ENCODE data around the gene MTMR3. TPM values are rescaled to one million over a fixed set of nuclear protein-coding genes. Genes with fewer than 3 reads are reported as not detected.

The MTMR3 gene
- polyA plus RNA-seq, 2 of the 4 experiments (the other 2 are of a cell fraction) = 7.4 to 18.8 TPM

DNA sequence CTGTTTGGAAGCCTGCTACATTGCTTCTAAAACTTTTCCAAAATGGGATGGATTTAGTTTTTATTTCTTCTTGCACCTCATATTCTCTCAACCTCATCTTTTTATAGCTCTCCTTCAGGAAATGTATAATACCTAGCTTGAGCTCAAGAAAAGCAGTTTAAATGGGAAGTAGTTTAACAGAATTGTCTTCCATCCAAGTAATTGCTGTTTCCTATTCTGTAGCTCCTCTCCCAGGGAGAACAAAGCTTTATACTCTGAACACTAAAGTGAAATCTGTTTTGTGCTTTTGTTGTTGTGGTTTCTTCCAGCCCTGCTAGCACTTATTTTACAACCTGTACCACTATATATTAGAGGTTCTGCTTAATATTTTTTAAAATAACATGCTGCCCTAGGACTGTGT, 114.1 kb downstream of the MTMR3 start:
- POLR2A ChIA-PET = no interaction called here
- TF ChIP-seq PHF8 (IDR thresholded peaks at IDR 0.05; ENCODE audit: borderline replicate concordance, low read depth) (no peak), TP53 (CRISPR knock-in tag; IDR thresholded peaks at IDR 0.05) (no peak), CBX8 (IDR thresholded peaks at IDR 0.05) (no peak), FOXS1 (CRISPR knock-in tag; IDR thresholded peaks at IDR 0.05) (no peak), KDM1A (IDR thresholded peaks at IDR 0.05; ENCODE audit: low read depth) (no peak), TFCP2L1 (CRISPR knock-in tag; IDR thresholded peaks at IDR 0.05) (no peak), FOSB (CRISPR knock-in tag; IDR thresholded peaks at IDR 0.05) (no peak), ZFP36 (IDR thresholded peaks at IDR 0.05; ENCODE audit: borderline replicate concordance, partially characterized antibody) (no peak), EHF (CRISPR knock-in tag; IDR thresholded peaks at IDR 0.05) (no peak), NFE2L2 (conservative IDR thresholded peaks at IDR 0.05; ENCODE audit: low read length) (no peak), HDAC2 (IDR thresholded peaks at IDR 0.05) (no peak), HOXB13 (CRISPR knock-in tag; IDR thresholded peaks at IDR 0.05; ENCODE audit: low read depth) (no peak)
- TF ChIP-seq, protein P1, sequence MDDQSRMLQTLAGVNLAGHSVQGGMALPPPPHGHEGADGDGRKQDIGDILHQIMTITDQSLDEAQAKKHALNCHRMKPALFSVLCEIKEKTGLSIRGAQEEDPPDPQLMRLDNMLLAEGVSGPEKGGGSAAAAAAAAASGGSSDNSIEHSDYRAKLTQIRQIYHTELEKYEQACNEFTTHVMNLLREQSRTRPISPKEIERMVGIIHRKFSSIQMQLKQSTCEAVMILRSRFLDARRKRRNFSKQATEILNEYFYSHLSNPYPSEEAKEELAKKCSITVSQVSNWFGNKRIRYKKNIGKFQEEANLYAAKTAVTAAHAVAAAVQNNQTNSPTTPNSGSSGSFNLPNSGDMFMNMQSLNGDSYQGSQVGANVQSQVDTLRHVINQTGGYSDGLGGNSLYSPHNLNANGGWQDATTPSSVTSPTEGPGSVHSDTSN (IDR thresholded peaks at IDR 0.05) = no peak
- TF ChIP-seq, protein P2, sequence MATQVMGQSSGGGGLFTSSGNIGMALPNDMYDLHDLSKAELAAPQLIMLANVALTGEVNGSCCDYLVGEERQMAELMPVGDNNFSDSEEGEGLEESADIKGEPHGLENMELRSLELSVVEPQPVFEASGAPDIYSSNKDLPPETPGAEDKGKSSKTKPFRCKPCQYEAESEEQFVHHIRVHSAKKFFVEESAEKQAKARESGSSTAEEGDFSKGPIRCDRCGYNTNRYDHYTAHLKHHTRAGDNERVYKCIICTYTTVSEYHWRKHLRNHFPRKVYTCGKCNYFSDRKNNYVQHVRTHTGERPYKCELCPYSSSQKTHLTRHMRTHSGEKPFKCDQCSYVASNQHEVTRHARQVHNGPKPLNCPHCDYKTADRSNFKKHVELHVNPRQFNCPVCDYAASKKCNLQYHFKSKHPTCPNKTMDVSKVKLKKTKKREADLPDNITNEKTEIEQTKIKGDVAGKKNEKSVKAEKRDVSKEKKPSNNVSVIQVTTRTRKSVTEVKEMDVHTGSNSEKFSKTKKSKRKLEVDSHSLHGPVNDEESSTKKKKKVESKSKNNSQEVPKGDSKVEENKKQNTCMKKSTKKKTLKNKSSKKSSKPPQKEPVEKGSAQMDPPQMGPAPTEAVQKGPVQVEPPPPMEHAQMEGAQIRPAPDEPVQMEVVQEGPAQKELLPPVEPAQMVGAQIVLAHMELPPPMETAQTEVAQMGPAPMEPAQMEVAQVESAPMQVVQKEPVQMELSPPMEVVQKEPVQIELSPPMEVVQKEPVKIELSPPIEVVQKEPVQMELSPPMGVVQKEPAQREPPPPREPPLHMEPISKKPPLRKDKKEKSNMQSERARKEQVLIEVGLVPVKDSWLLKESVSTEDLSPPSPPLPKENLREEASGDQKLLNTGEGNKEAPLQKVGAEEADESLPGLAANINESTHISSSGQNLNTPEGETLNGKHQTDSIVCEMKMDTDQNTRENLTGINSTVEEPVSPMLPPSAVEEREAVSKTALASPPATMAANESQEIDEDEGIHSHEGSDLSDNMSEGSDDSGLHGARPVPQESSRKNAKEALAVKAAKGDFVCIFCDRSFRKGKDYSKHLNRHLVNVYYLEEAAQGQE (IDR thresholded peaks at IDR 0.05) = no peak
- TF ChIP-seq, protein P3, sequence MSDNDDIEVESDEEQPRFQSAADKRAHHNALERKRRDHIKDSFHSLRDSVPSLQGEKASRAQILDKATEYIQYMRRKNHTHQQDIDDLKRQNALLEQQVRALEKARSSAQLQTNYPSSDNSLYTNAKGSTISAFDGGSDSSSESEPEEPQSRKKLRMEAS (IDR thresholded peaks at IDR 0.05) = no peak
- Histone ChIP-seq H3K4me3 (no peak overlapping the region), H3K4me1 (peaks cover 45% of the 10 kb centered on the region), H3K9me3 (no peaks in the 10 kb centered on the region), H3K27ac (no peak overlapping the region), H3K4me2 (no peak overlapping the region)
- ATAC-seq = no peak
- CTCF ChIA-PET = interaction anchor here (1.5 kb wide), 1 partner anchor 8 kb away, joined by 7 read pairs; no protein-coding TSS in a partner anchor
- no peak for FAIRE-seq
- no peak for DNase-seq (ENCODE audit: low read depth in 1 of 2, low spot score in 1 of 2)

GRCh38 chr22:29997516-29997915, 114.5 kb downstream of the MTMR3 start:
- Histone ChIP-seq H3K9me3 (no peaks in the 10 kb centered on the region), H3K4me2 (no peak overlapping the region), H3K4me3 (no peak overlapping the region), H3K4me1 (peaks cover 42% of the 10 kb centered on the region), H3K27ac (no peak overlapping the region)
- DNase-seq (ENCODE audit: low read depth in 1 of 2, low spot score in 1 of 2) = no peak
- ChIA-PET CTCF (interaction anchor here (1.5 kb wide), 1 partner anchor 8 kb away, joined by 7 read pairs; no protein-coding TSS in a partner anchor), POLR2A (no interaction called here)
- 94% methylated on average over 2 of the region's 2 CpGs for WGBS (ENCODE audit: missing lambda C conversion rate)
- no peak for FAIRE-seq
- TF ChIP-seq MYC (IDR thresholded peaks at IDR 0.05; ENCODE audit: borderline replicate concordance, low read length) (no peak), ELK1 (IDR thresholded peaks at IDR 0.05; ENCODE audit: low read depth, low read length) (no peak), TP53 (CRISPR knock-in tag; IDR thresholded peaks at IDR 0.05) (no peak), BHLHE40 (IDR thresholded peaks at IDR 0.05; ENCODE audit: low read depth, low read length) (no peak), KDM5A (IDR thresholded peaks at IDR 0.05) (no peak), PHF8 (IDR thresholded peaks at IDR 0.05; ENCODE audit: borderline replicate concordance, low read depth) (no peak), ZFP36 (IDR thresholded peaks at IDR 0.05; ENCODE audit: borderline replicate concordance, partially characterized antibody) (no peak), ZC3H11A (IDR thresholded peaks at IDR 0.05) (no peak)
- TF ChIP-seq, protein P1 (IDR thresholded peaks at IDR 0.05) = no peak
- no peak for ATAC-seq

All from A549 (cell line).